H1 (cell line): ENCODE results near the gene NDUFS7. TPM values are rescaled to one million over a fixed set of nuclear protein-coding genes. Genes with fewer than 3 reads are reported as not detected.

Experiments
- BCL11A ChIP-seq, 2 experiments: IDR thresholded peaks; one replicate each; pipeline ENCODE4 v1.6.1; 2011; ENCODE audit warnings: low read depth in 2 of 2, low read length in 2 of 2, mild to moderate bottlenecking in 2 of 2
- polyA plus RNA-seq, 7 experiments: library from polyadenylated mRNA; depleted of rRNA in 3 of 7; stranded (reverse) in 5 of 7; unstranded in 2 of 7; fragments of >200 nt in 5 of 7; fragments of 200-250 nt in 2 of 7; gene quantifications; 1 replicate in 5 of 7; 2 replicates in 1 of 7; 4 replicates in 1 of 7; pipeline versions ENCODE4 v1.2.1 to v1.2.3, GENCODE V29; 2011 to 2013; ENCODE audit warnings: missing spikeins in 2 of 7, mixed read lengths in 2 of 7
- total RNA-seq: library from RNA; stranded (reverse); fragmentation: NEBNext Ultra II Directional; extraction: Animal tissue kit (Norgen Biotek cat#: 25700); gene quantifications from 2 replicates; pipeline ENCODE4 v1.2.1, GENCODE V29; 2021

NDUFS7 gene
- total and polyA plus RNA-seq, 2 of the 8 experiments (the other 6 are each of a cell fraction or from before 2014, with no cell fraction given): 78.1 to 309 TPM

DNA sequence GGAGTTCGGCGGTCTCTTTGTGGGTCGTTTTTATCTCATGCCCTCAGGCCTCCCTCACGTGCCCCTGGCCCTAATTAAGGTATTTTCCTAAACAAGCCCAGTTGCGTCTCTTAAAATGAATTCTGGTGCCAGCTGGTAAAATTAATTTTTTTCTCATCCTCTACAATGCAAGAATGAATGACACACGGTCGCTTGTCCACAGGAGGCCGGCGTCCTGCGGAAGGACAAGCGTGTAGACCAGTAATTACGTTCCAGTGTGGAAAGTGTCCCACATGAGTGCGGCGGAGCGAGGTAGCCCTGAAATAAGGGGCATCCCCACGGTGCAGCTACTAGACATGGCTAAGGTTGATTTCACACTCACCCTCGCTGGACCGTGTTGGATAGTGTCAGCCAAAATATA, 34.5 kb upstream of the NDUFS7 start (continued):
- no peak for TF ChIP-seq BCL11A (IDR thresholded peaks at IDR 0.05; ENCODE audit: low read depth in 2 of 2, low read length in 2 of 2)
